ENCODE measurements around the gene PIGBOS1. TPM values are rescaled to one million over a fixed set of nuclear protein-coding genes. Genes with fewer than 3 reads are reported as not detected.

The PIGBOS1 gene
- total and polyA plus RNA-seq, 9 of the 15 experiments (the other 6 are each of a cell fraction or from before 2014, with no cell fraction given) = 25.2 to 76.2 (median 46.0) TPM

DNA sequence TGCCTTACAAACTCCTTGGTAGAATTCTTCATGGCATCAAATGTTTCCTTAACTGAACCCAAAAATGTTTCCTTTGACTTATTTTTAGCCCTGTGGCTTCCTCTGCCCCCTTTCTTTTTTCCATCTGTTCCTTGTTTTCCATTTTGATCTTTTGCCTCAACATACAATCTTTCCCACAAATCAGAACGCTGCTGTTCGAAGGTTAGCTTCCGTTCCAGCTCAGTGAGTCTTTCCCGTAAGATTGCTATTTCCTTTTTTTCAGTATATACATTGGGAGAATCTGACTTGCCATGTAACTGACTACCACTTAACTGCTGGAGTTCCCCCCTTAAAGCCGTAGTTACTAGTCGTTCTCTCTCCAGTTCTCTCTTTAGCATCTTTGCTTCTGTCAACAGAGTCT is 41.3 kb upstream of the PIGBOS1 start:
- TF ChIP-seq POLR2B (IDR thresholded peaks at IDR 0.05; ENCODE audit: low read depth, partially characterized antibody) (peak; percentile 20), FOXA3 (CRISPR knock-in tag; conservative IDR thresholded peaks at IDR 0.05 in 1 of 2, IDR thresholded peaks at IDR 0.05 in 1 of 2) (no peak)
- H3K4me2 ChIP-seq (ENCODE audit: insufficient read depth, low read length) = no peak overlapping the region
- H3K9me3 ChIP-seq (replicated peaks; ENCODE audit: control insufficient read depth, insufficient read depth, low read depth, low read length) = no peaks in the 10 kb centered on the region
- intact Hi-C loops (cut with micrococcal nuclease) (no loop called here), in situ Hi-C loops (cut with MboI) (no loop called here)
- H3K79me2 ChIP-seq (ENCODE audit: control insufficient read depth, insufficient read depth, low read length) = no peaks in the 10 kb centered on the region
- H3K4me1 ChIP-seq (replicated peaks in 1 of 2; ENCODE audit: control insufficient read depth in 2 of 2, insufficient read depth in 2 of 2, low read length in 2 of 2) = no peaks in the 10 kb centered on the region
- 87% methylated on average over 6 of the region's 6 CpGs for WGBS (ENCODE audit: insufficient coverage, low coverage, missing lambda C conversion rate)
- ChIA-PET CTCF (ENCODE audit: low intra/inter-chr PET ratio) (no interaction called here), POLR2A (interaction anchor here (1.2 to 1.4 kb wide), 2 partner anchors 31 to 36 kb away, joined by 3 to 5 read pairs; no protein-coding TSS in a partner anchor)
- ATAC-seq (no peak), FAIRE-seq (no peak), DNase-seq (ENCODE audit: extremely low read depth in 1 of 4, low spot score in 3 of 4) (no peak)
- no peak overlapping the region for H2AFZ ChIP-seq (ENCODE audit: low read depth, low read length)
- no peak overlapping the region for H3K4me3 ChIP-seq
- H3K27me3 ChIP-seq (ENCODE audit: control insufficient read depth in 2 of 2, insufficient read depth in 2 of 2, low read length in 2 of 2) = no peaks in the 10 kb centered on the region
- H4K20me1 ChIP-seq (replicated peaks; ENCODE audit: control insufficient read depth, insufficient read depth, low read length) = no peaks in the 10 kb centered on the region
- peaks cover 45% of the 10 kb centered on the region; the same call in 2 of the 3 replicates for H3K36me3 ChIP-seq (ENCODE audit: control insufficient read depth, insufficient read depth, low read length)
- BruUV-seq (replicated peaks) = no TSS peak
- H3K27ac ChIP-seq (ENCODE audit: extremely low read depth, low read depth, low read length) = no peak overlapping the region
- no peaks in the 10 kb centered on the region for H3K9me1 ChIP-seq (ENCODE audit: control insufficient read depth, insufficient read depth, low read length)
- H3K9ac ChIP-seq (ENCODE audit: insufficient read depth in 1 of 2, low read depth in 2 of 2, low read length in 2 of 2) = no peak overlapping the region

DNA sequence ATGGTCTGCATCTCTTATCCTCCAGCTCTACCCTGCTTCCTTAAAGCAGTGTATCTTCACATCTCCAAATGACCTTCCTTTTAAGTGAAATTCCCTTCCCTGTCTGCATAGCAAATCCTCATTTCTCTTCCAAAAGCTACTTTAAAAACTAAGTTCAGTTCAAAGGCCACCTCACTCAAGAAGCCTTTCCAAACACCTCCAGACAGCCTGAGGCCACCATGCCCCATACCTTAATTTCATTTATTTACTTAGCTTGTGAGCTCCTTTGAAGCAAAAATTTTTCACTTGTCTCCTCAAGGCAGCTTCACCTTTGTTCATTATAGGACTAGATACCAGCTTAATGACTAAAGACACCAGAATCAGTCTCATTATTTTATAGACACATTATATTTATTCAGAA is 39.5 kb upstream of the PIGBOS1 start:
- H3K4me3 ChIP-seq = no peak overlapping the region
- H3K36me3 ChIP-seq (ENCODE audit: control insufficient read depth, insufficient read depth, low read length) = peaks cover 45% of the 10 kb centered on the region; the same call in 2 of the 3 replicates
- intact Hi-C loops (cut with micrococcal nuclease) = no loop called here
- H3K4me1 ChIP-seq (replicated peaks in 1 of 2; ENCODE audit: control insufficient read depth in 2 of 2, insufficient read depth in 2 of 2, low read length in 2 of 2) = no peaks in the 10 kb centered on the region
- ChIA-PET CTCF (ENCODE audit: low intra/inter-chr PET ratio) (no interaction called here), POLR2A (interaction anchor here (0.7 to 1.5 kb wide), 7 partner anchors 9 to 89 kb away, joined by 3 to 6 read pairs (median 5); no protein-coding TSS in a partner anchor)
- no peaks in the 10 kb centered on the region for H3K9me3 ChIP-seq (replicated peaks; ENCODE audit: control insufficient read depth, insufficient read depth, low read depth, low read length)
- ATAC-seq (peak; percentile 35), FAIRE-seq (no peak), DNase-seq (ENCODE audit: extremely low read depth in 1 of 4, low spot score in 3 of 4) (no peak)
- TF ChIP-seq, protein P1, sequence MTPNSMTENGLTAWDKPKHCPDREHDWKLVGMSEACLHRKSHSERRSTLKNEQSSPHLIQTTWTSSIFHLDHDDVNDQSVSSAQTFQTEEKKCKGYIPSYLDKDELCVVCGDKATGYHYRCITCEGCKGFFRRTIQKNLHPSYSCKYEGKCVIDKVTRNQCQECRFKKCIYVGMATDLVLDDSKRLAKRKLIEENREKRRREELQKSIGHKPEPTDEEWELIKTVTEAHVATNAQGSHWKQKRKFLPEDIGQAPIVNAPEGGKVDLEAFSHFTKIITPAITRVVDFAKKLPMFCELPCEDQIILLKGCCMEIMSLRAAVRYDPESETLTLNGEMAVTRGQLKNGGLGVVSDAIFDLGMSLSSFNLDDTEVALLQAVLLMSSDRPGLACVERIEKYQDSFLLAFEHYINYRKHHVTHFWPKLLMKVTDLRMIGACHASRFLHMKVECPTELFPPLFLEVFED (CRISPR knock-in tag; conservative IDR thresholded peaks at IDR 0.05) = no peak
- TF ChIP-seq CBFA2T3 (IDR thresholded peaks at IDR 0.05) (no peak), POLR2B (IDR thresholded peaks at IDR 0.05; ENCODE audit: low read depth, partially characterized antibody) (peak; percentile 22)
- no peak overlapping the region for H3K4me2 ChIP-seq (ENCODE audit: insufficient read depth, low read length)
- BruUV-seq (replicated peaks) = no TSS peak
- H3K9ac ChIP-seq (ENCODE audit: insufficient read depth in 1 of 2, low read depth in 2 of 2, low read length in 2 of 2) = no peak overlapping the region
- no peaks in the 10 kb centered on the region for H3K27me3 ChIP-seq (ENCODE audit: control insufficient read depth in 2 of 2, insufficient read depth in 2 of 2, low read length in 2 of 2)
- no peak overlapping the region for H3K27ac ChIP-seq (ENCODE audit: extremely low read depth, low read depth, low read length)
- no peaks in the 10 kb centered on the region for H3K79me2 ChIP-seq (ENCODE audit: control insufficient read depth, insufficient read depth, low read length)
- no peaks in the 10 kb centered on the region for H3K9me1 ChIP-seq (ENCODE audit: control insufficient read depth, insufficient read depth, low read length)
- in situ Hi-C loops (cut with MboI) = no loop called here
- no peaks in the 10 kb centered on the region for H4K20me1 ChIP-seq (replicated peaks; ENCODE audit: control insufficient read depth, insufficient read depth, low read length)
- H2AFZ ChIP-seq (ENCODE audit: low read depth, low read length) = no peak overlapping the region
